GM12873 (cell line): Measurements from ENCODE around the gene ARAP1.

ENCODE experiments used
- CTCF ChIP-seq: IDR thresholded peaks from 2 replicates; pipeline ENCODE4 v1.5.1; 2012; ENCODE audit warnings: low read depth, mild to moderate bottlenecking, moderate library complexity, low read length, control low read depth; ENCODE audit not compliant: insufficient read depth; ENCODE audit errors: missing control alignments

The ARAP1 gene

GRCh38 chr11:72777755-72778278 lies 25.6 kb upstream of the ARAP1 start:
- no peak for TF ChIP-seq CTCF

DNA sequence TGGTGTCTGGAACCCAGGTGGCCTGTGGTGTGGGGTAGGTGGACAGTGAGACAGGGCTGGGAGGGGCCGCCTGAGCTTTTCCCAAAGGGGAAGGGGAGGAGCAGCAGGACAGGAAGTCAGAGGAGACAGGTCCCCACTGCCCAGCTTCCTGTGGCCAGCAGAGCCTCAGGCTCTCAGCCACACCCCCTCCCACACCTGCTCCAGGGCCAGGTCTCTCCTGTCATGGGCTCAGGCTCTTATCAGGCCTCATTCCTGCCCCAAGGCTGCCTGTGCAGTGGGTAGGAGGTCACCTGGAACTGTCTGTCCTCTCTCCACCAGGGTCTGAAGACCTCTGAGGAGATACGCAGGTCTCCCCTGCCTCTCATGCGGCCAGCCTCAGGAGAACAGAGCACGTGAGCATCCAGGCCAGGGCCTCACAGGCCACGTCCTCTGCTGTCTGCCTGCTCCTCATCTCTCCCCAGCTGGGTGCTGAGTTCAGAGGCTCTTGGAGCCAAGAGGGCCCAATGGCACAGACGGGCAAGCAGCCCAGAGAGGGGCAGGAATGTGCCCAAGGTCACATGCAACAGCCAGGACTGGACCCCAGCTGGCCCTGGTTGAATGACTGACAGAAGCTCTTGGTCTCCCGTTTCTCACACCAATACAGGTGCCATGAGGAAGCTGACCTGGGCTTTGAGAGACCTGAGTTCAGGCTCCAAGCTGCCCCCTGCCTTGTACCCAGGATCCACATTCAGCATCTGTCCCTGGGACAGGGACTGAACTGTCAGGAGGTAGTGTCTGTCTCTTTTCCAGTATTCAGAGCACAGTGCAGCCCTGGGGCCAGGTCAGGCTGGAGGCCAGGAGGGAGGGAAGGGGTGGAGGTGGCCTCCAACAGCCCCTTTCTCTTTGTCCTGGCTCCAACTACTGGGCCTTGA lies 24.9 kb upstream of the ARAP1 start:
- TF ChIP-seq CTCF = no peak

DNA sequence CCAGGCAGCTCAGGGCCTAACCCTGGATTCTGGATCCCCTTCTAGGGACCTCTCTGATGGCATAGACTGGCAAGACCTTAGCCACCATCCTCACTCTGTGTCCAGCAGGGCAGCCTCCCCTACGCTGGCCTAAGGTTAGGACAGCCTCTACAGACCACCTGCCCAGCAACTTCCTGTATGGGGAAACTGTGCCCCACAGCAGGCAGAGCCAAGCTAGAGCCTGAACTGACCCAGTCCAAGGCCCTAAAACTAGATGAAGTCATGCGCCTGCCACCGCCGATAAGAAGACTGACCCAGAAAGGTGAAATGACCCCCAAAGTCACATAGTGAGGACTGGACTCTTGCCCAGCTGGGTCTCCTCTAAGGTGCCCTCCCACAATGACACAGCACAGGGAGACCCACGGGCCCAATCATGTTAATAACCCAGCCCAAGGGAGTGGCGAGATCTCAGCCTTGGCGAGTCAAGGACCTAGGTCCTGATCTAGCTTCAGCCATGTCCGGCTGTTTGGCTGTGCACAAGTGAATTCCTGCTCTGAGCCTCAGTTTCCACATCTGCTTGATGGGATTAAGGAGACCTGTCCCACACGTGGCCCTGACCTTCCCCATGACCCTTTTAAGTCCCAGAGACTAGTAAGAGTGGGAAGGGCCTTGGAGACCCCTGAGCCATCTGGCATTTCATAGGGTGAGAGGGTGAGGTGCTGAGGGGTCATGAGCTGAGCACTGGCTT lies 24.1 kb upstream of the ARAP1 start:
- TF ChIP-seq CTCF = no peak

- TF ChIP-seq CTCF = no peak
Observed at GRCh38 chr11:72775288-72776110, 23.3 kb upstream of the ARAP1 start.

GRCh38 chr11:72774499-72774898 lies 22.3 kb upstream of the ARAP1 start:
- no peak for TF ChIP-seq CTCF

- TF ChIP-seq CTCF = no peak
Observed at GRCh38 chr11:72773696-72774095, 21.5 kb upstream of the ARAP1 start.
